GM21526 (cell line): ENCODE results near the gene DAPK3.
"Not testable (repeated sequence)": the region's sequence is repeated elsewhere in the genome, so short reads cannot be mapped to it uniquely, and the experiment has no call there.

ENCODE experiments used
- ATAC-seq: cut with Tn5 transposase; IDR thresholded peaks from one replicate; pipeline ENCODE4 v1.9.1; 2021; ENCODE audit warnings: moderate library complexity; ENCODE audit not compliant: unreplicated experiment, low FRiP score

The DAPK3 gene

GRCh38 chr19:3970808-3971598 is at the start of gene DAPK3:
Gene DAPK3 (minus strand): TSS chr19:3971099. CDS start chr19:3969735, 1,364 bp downstream.
- ATAC-seq: peak; percentile 78

- no peak for ATAC-seq
Observed at GRCh38 chr19:4019578-4019977, 48.7 kb upstream of the DAPK3 start.

GRCh38 chr19:4018775-4019504 is 48.0 kb upstream of the DAPK3 start:
- ATAC-seq: no peak

GRCh38 chr19:4018140-4018613 is 47.3 kb upstream of the DAPK3 start:
- no peak for ATAC-seq

GRCh38 chr19:4016903-4017638 is 46.2 kb upstream of the DAPK3 start:
- no peak for ATAC-seq

GRCh38 chr19:4016486-4016885 is 45.6 kb upstream of the DAPK3 start:
- ATAC-seq: no peak

- ATAC-seq: no peak
Observed at GRCh38 chr19:4015705-4016402, 45.0 kb upstream of the DAPK3 start.

- ATAC-seq: no peak
Observed at GRCh38 chr19:4014541-4015491, 43.9 kb upstream of the DAPK3 start.

- no peak for ATAC-seq
Observed at GRCh38 chr19:4013886-4014540, 43.1 kb upstream of the DAPK3 start.

GRCh38 chr19:4012975-4013634 is 42.2 kb upstream of the DAPK3 start:
- ATAC-seq: no peak

GRCh38 chr19:4012092-4012974 is 41.4 kb upstream of the DAPK3 start:
- no peak for ATAC-seq

GRCh38 chr19:4011430-4011829 is 40.5 kb upstream of the DAPK3 start:
- ATAC-seq: not testable (repeated sequence)

GRCh38 chr19:4010808-4011110 is 39.9 kb upstream of the DAPK3 start:
- no peak for ATAC-seq

- ATAC-seq: no peak
Observed at GRCh38 chr19:4009990-4010807, 39.3 kb upstream of the DAPK3 start.

GRCh38 chr19:4007836-4008539 is 37.1 kb upstream of the DAPK3 start:
- peak; percentile 15 for ATAC-seq
